ENCODE results near the gene HSPA1A.
A peak's percentile ranks its signal among the peaks of the same experiment; 100 is the strongest.
"Not testable (repeated sequence)": the region's sequence is repeated elsewhere in the genome, so short reads cannot be mapped to it uniquely, and the experiment has no call there.

The HSPA1A gene

GRCh38 chr6:31797588-31797987 is 17.8 kb upstream of the HSPA1A start:
- POLR2A ChIA-PET = interaction anchor here (1.8 kb wide), 1 partner anchor 29 kb away, joined by 6 read pairs; no protein-coding TSS in a partner anchor
- Histone ChIP-seq H3K4me1 (ENCODE audit: control extremely low read depth in 1 of 4, control insufficient read depth in 4 of 4, insufficient read depth in 4 of 4, low read length in 3 of 4) (peaks cover 14 to 52% (median 47%) of the 10 kb centered on the region in 4 experiments), H3K27me3 (replicated peaks in 2 of 5; ENCODE audit: control insufficient read depth in 4 of 5, insufficient read depth in 5 of 5, low read length in 4 of 5) (no peaks in the 10 kb centered on the region), H3K9me3 (ENCODE audit: control extremely low read depth in 1 of 5, control insufficient read depth in 4 of 5, insufficient read depth in 2 of 5, low read depth in 1 of 5, low read length in 4 of 5) (no peaks in the 10 kb centered on the region), H3K4me3 (ENCODE audit: control insufficient read depth in 1 of 7, extremely low read depth in 1 of 7, insufficient read depth in 4 of 7, low read depth in 2 of 7, low read length in 6 of 7) (peak overlapping the region in 1 of 7 experiments; percentile 58), H3K27ac (ENCODE audit: insufficient read depth in 1 of 2, low read depth in 1 of 2, low read length in 2 of 2, poor library complexity in 1 of 2, severe bottlenecking in 2 of 2) (peak overlapping the region in 1 of 2 experiments; percentile 72), H3K36me3 (ENCODE audit: control insufficient read depth in 4 of 4, insufficient read depth in 4 of 4, low read length in 3 of 4) (peaks cover 0 to 23% (median 5%) of the 10 kb centered on the region in 4 experiments)
- WGBS (ENCODE audit: insufficient coverage) = 0% methylated on average over 4 of the region's 5 CpGs
- peak in 2 of 3 donors; percentile 39 to 59 for DNase-seq
- CTCF ChIA-PET = interaction anchor here (0.5 to 1.3 kb wide), 4 partner anchors 8 to 35 kb away, joined by 3 to 5 read pairs (median 3); no protein-coding TSS in a partner anchor

- Histone ChIP-seq H3K27me3 (replicated peaks in 2 of 5; ENCODE audit: control insufficient read depth in 4 of 5, insufficient read depth in 5 of 5, low read length in 4 of 5) (no peaks in the 10 kb centered on the region), H3K4me3 (ENCODE audit: control insufficient read depth in 1 of 7, extremely low read depth in 1 of 7, insufficient read depth in 4 of 7, low read depth in 2 of 7, low read length in 6 of 7) (no peak overlapping the region), H3K4me1 (ENCODE audit: control extremely low read depth in 1 of 4, control insufficient read depth in 4 of 4, insufficient read depth in 4 of 4, low read length in 3 of 4) (peaks cover 6 to 31% (median 27%) of the 10 kb centered on the region in 4 experiments), H3K27ac (ENCODE audit: insufficient read depth in 1 of 2, low read depth in 1 of 2, low read length in 2 of 2, poor library complexity in 1 of 2, severe bottlenecking in 2 of 2) (no peak overlapping the region), H3K9me3 (ENCODE audit: control extremely low read depth in 1 of 5, control insufficient read depth in 4 of 5, insufficient read depth in 2 of 5, low read depth in 1 of 5, low read length in 4 of 5) (no peaks in the 10 kb centered on the region), H3K36me3 (ENCODE audit: control insufficient read depth in 4 of 4, insufficient read depth in 4 of 4, low read length in 3 of 4) (peaks cover 0 to 30% (median 13%) of the 10 kb centered on the region in 4 experiments)
- ChIA-PET POLR2A (interaction anchor here (1.6 kb wide), 1 partner anchor 57 kb away, joined by 4 read pairs; no protein-coding TSS in a partner anchor), CTCF (interaction anchor here (1.2 to 1.6 kb wide), 6 partner anchors 9 to 30 kb away, joined by 3 to 6 read pairs (median 5); no protein-coding TSS in a partner anchor)
- WGBS (ENCODE audit: insufficient coverage) = no CpG with 5 or more reads among the region's 12 CpGs
- no peak for DNase-seq
Observed at GRCh38 chr6:31799781-31800180, 15.6 kb upstream of the HSPA1A start.

- Histone ChIP-seq H3K4me1 (ENCODE audit: control extremely low read depth in 1 of 4, control insufficient read depth in 4 of 4, insufficient read depth in 4 of 4, low read length in 3 of 4) (peaks cover 8 to 29% (median 24%) of the 10 kb centered on the region in 4 experiments), H3K36me3 (ENCODE audit: control insufficient read depth in 4 of 4, insufficient read depth in 4 of 4, low read length in 3 of 4) (peaks cover 0 to 30% (median 13%) of the 10 kb centered on the region in 4 experiments)
- POLR2A ChIA-PET; DNase-seq; H3K27me3 ChIP-seq (replicated peaks in 2 of 5; ENCODE audit: control insufficient read depth in 4 of 5, insufficient read depth in 5 of 5, low read length in 4 of 5); H3K4me3 ChIP-seq (ENCODE audit: control insufficient read depth in 1 of 7, extremely low read depth in 1 of 7, insufficient read depth in 4 of 7, low read depth in 2 of 7, low read length in 6 of 7); H3K9me3 ChIP-seq (ENCODE audit: control extremely low read depth in 1 of 5, control insufficient read depth in 4 of 5, insufficient read depth in 2 of 5, low read depth in 1 of 5, low read length in 4 of 5); H3K27ac ChIP-seq (ENCODE audit: insufficient read depth in 1 of 2, low read depth in 1 of 2, low read length in 2 of 2, poor library complexity in 1 of 2, severe bottlenecking in 2 of 2): not testable (repeated sequence)
- CTCF ChIA-PET = interaction anchor here (1.3 kb wide), 1 partner anchor 74 kb away, joined by 3 read pairs; no protein-coding TSS in a partner anchor
- WGBS (ENCODE audit: insufficient coverage) = 97% methylated on average over 5 of the region's 8 CpGs
Observed at GRCh38 chr6:31801031-31801927, 14.1 kb upstream of the HSPA1A start.

GRCh38 chr6:31805939-31806469 is 9.3 kb upstream of the HSPA1A start:
- H3K9me3 ChIP-seq (ENCODE audit: control extremely low read depth in 1 of 5, control insufficient read depth in 4 of 5, insufficient read depth in 2 of 5, low read depth in 1 of 5, low read length in 4 of 5) = no peaks in the 10 kb centered on the region
- WGBS (ENCODE audit: insufficient coverage) = 3% methylated on average over 4 of the region's 7 CpGs
- peaks cover 6 to 15% (median 11%) of the 10 kb centered on the region in 4 experiments for H3K4me1 ChIP-seq (ENCODE audit: control extremely low read depth in 1 of 4, control insufficient read depth in 4 of 4, insufficient read depth in 4 of 4, low read length in 3 of 4)
- H3K27me3 ChIP-seq (replicated peaks in 2 of 5; ENCODE audit: control insufficient read depth in 4 of 5, insufficient read depth in 5 of 5, low read length in 4 of 5) = no peaks in the 10 kb centered on the region
- H3K27ac ChIP-seq (ENCODE audit: insufficient read depth in 1 of 2, low read depth in 1 of 2, low read length in 2 of 2, poor library complexity in 1 of 2, severe bottlenecking in 2 of 2) = peak overlapping the region; percentile 85 to 94
- CTCF ChIA-PET = interaction anchor here (0.6 to 3.6 kb wide), 9 partner anchors 8 to 67 kb away, joined by 3 to 18 read pairs (median 5); partner anchors contain the start of genes MSH5 and VARS1
- POLR2A ChIA-PET = interaction anchor here (0.7 to 2.6 kb wide), 7 partner anchors 9 to 1628 kb away, joined by 3 to 14 read pairs (median 6); partner anchors contain the start of genes CLIC1, HSPA1A, HSPA1L and VARS1
- peaks cover 0 to 16% (median 8%) of the 10 kb centered on the region in 4 experiments for H3K36me3 ChIP-seq (ENCODE audit: control insufficient read depth in 4 of 4, insufficient read depth in 4 of 4, low read length in 3 of 4)
- H3K4me3 ChIP-seq (ENCODE audit: control insufficient read depth in 1 of 7, extremely low read depth in 1 of 7, insufficient read depth in 4 of 7, low read depth in 2 of 7, low read length in 6 of 7) = peak overlapping the region; percentile 73 to 98 (median 95)
- no peak for DNase-seq

GRCh38 chr6:31806470-31807272 is 8.7 kb upstream of the HSPA1A start, which contains the start of gene LSM2:
Gene LSM2, minus strand, starts transcription at chr6:31806966. Its CDS starts 209 bp downstream, at chr6:31806757.
- Histone ChIP-seq H3K9me3 (ENCODE audit: control extremely low read depth in 1 of 5, control insufficient read depth in 4 of 5, insufficient read depth in 2 of 5, low read depth in 1 of 5, low read length in 4 of 5) (no peaks in the 10 kb centered on the region), H3K27me3 (replicated peaks in 2 of 5; ENCODE audit: control insufficient read depth in 4 of 5, insufficient read depth in 5 of 5, low read length in 4 of 5) (no peaks in the 10 kb centered on the region), H3K4me1 (ENCODE audit: control extremely low read depth in 1 of 4, control insufficient read depth in 4 of 4, insufficient read depth in 4 of 4, low read length in 3 of 4) (peaks cover 6 to 15% (median 11%) of the 10 kb centered on the region in 4 experiments), H3K36me3 (ENCODE audit: control insufficient read depth in 4 of 4, insufficient read depth in 4 of 4, low read length in 3 of 4) (peaks cover 0 to 13% (median 8%) of the 10 kb centered on the region in 4 experiments), H3K27ac (ENCODE audit: insufficient read depth in 1 of 2, low read depth in 1 of 2, low read length in 2 of 2, poor library complexity in 1 of 2, severe bottlenecking in 2 of 2) (peak within 1 kb of the TSS; percentile 85 to 94), H3K4me3 (ENCODE audit: control insufficient read depth in 1 of 7, extremely low read depth in 1 of 7, insufficient read depth in 4 of 7, low read depth in 2 of 7, low read length in 6 of 7) (peak within 1 kb of the TSS; percentile 73 to 98 (median 95))
- POLR2A ChIA-PET = interaction anchor here (0.5 to 2.6 kb wide), 9 partner anchors 8 to 154 kb away, joined by 3 to 14 read pairs (median 5); partner anchors contain the start of genes CLIC1, HSPA1A, HSPA1L and MSH5
- peak; percentile 94 to 97 (median 97) for DNase-seq
- WGBS (ENCODE audit: insufficient coverage) = under 1% methylated on average over 46 of the region's 51 CpGs
- CTCF ChIA-PET = interaction anchor here (0.6 to 3.6 kb wide), 18 partner anchors 9 to 256 kb away, joined by 3 to 18 read pairs (median 4); partner anchors contain the start of genes HSPA1B, MSH5 and VARS1

- CTCF ChIA-PET = interaction anchor here (1.5 to 1.8 kb wide), 2 partner anchors 10 to 13 kb away, joined by 4 to 5 read pairs; partner anchors contain the start of gene VARS1
- 94% methylated on average over 3 of the region's 10 CpGs for WGBS (ENCODE audit: insufficient coverage)
- H3K9me3 ChIP-seq (ENCODE audit: control extremely low read depth in 1 of 5, control insufficient read depth in 4 of 5, insufficient read depth in 2 of 5, low read depth in 1 of 5, low read length in 4 of 5); H3K4me3 ChIP-seq (ENCODE audit: control insufficient read depth in 1 of 7, extremely low read depth in 1 of 7, insufficient read depth in 4 of 7, low read depth in 2 of 7, low read length in 6 of 7); POLR2A ChIA-PET; H3K36me3 ChIP-seq (ENCODE audit: control insufficient read depth in 4 of 4, insufficient read depth in 4 of 4, low read length in 3 of 4); H3K27ac ChIP-seq (ENCODE audit: insufficient read depth in 1 of 2, low read depth in 1 of 2, low read length in 2 of 2, poor library complexity in 1 of 2, severe bottlenecking in 2 of 2); DNase-seq; H3K27me3 ChIP-seq (replicated peaks in 2 of 5; ENCODE audit: control insufficient read depth in 4 of 5, insufficient read depth in 5 of 5, low read length in 4 of 5): not testable (repeated sequence)
- H3K4me1 ChIP-seq (ENCODE audit: control extremely low read depth in 1 of 4, control insufficient read depth in 4 of 4, insufficient read depth in 4 of 4, low read length in 3 of 4) = peaks cover 6 to 18% (median 14%) of the 10 kb centered on the region in 4 experiments
Observed at GRCh38 chr6:31808599-31808998, 6.7 kb upstream of the HSPA1A start.
